A549 treated with AZD9567 at 1 μM for 4 hours (cell line): ENCODE data around the gene MEDAG. TPM values are rescaled to one million over a fixed set of nuclear protein-coding genes. Genes with fewer than 3 reads are reported as not detected.

Source experiments
- total RNA-seq: library from RNA; stranded (reverse); fragments of 200-300 nt; extraction: Qiagen RNA extraction; gene quantifications from 5 replicates; pipeline ENCODE4 v1.2.3, GENCODE V29; 2022; ENCODE audit not compliant: insufficient read depth

MEDAG gene
- 0.09 to 0.19 TPM (median 0.11 TPM) in 3 of 5 replicates, not detected in the others for total RNA-seq

DNA sequence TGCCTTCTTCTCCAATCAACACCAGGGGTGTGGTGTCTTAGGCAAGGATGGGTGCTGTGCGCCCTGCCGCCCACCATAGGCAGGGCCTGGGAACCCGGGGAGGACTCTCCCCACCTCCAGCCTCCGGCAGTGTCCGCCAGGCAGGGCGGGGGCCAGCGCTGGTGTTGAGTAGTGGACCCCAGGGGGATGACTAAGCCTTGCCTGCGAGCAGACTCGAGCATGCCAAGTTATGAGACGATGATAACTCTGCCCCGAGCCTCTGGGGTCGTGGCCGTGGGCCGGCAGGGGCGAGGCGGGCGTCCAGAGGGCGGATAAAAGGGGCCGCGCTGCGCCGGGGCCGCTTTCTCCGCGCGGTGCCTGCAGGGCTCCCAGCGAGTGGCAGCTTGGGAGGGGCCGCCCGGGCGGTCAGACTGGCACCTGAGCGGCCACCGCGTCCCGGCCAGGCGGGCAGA is at the start of gene MEDAG:
TSS of gene MEDAG (plus strand) at position 340 of the 452 bp plus-strand sequence. CDS start 245 bp downstream, outside the sequence.

DNA sequence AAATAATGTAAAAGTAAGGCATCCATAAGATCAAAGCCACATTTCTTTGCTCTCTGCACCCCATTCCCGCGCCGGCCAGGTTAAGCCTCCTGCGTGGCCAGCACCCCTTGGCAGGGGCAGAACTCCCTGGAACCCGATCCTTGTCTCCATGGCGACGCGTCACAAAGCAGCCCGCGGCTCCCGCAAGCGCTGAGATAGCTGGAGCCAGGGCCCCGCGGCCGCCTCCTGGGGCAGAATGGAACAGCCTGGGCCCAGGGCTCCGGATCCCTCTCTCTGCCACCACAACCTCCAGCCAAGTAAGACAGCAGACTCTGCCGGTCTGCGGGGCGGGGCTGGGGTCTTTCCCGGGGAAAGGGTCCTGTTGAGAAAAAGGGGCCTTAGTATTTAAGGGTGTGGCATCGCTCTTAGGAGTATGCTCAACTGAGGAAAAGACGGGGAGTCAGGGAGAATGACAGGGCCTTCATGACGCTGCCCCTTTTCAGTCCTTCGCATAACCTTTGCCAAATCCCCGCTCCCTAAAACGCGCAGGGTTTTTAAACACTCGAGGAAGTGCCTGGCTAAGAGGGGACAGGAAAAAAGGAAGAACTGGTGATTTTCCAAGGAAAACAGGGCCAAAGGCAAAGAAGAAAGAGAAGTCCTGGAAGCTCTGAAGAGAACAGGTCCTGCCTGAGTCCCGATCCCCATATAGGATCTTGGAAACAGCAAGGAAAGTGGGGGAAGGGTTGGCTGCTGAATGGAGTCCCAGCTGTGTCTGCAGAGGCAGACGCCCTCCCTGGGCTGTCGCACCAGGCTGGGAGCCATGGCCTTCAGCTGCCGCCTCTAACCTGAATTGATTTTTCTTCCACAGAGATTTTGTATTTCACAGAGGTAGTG is 26.6 kb downstream of the MEDAG start, which contains the start of gene TEX26:
TSS of gene TEX26 (plus strand) at position 176 of the 873 bp plus-strand sequence. CDS start at position 236, 60 bp downstream.

Other genes with a start within 250 kb of the MEDAG start
- 4.3 to 7.7 TPM (median 5.7 TPM) in 5 replicates for gene ALOX5AP, start 170.7 kb upstream of the MEDAG start, total RNA-seq
- not detected in 5 replicates for gene TEX26, start 26.4 kb downstream of the MEDAG start, total RNA-seq